DND-41 (cell line): Measurements from ENCODE around the gene FGG.

Source experiments
- EZH2 ChIP-seq: IDR thresholded peaks from 3 replicates; pipeline ENCODE4 v1.6.1; 2012; ENCODE audit warnings: borderline replicate concordance, low read depth, mild to moderate bottlenecking, moderate library complexity, low read length, inconsistent platforms; ENCODE audit not compliant: severe bottlenecking
- TF ChIP-seq, protein P1 (sequence below): IDR thresholded peaks from 2 replicates; pipeline ENCODE4 v1.5.1; 2012; ENCODE audit warnings: borderline replicate concordance, low read length, moderate library complexity, mild to moderate bottlenecking; ENCODE audit not compliant: poor library complexity, severe bottlenecking; ENCODE audit errors: extremely low read depth

DNA sequence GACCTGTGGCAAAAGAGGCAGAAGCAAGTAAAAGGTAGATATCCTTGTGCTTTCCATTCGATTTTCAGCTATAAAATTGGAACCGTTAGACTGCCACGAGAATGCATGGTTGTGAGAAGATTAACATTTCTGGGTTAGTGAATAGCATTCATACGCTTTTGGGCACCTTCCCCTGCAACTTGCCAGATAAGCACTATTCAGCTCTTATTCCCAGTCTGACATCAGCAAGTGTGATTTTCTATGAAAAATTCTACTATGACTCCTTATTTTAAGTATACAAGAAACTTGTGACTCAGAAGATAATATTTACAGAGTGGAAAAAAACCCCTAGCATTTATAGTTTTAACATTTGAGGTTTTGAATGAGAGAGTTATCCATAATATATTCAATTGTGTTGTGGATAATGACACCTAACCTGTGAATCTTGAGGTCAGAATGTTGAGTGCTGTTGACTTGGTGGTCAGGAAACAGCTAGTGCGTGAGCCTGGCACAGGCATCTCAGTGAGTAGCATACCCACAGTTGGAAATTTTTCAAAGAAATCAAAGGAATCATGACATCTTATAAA lies 45.7 kb downstream of the FGG start:
- TF ChIP-seq, protein P1, sequence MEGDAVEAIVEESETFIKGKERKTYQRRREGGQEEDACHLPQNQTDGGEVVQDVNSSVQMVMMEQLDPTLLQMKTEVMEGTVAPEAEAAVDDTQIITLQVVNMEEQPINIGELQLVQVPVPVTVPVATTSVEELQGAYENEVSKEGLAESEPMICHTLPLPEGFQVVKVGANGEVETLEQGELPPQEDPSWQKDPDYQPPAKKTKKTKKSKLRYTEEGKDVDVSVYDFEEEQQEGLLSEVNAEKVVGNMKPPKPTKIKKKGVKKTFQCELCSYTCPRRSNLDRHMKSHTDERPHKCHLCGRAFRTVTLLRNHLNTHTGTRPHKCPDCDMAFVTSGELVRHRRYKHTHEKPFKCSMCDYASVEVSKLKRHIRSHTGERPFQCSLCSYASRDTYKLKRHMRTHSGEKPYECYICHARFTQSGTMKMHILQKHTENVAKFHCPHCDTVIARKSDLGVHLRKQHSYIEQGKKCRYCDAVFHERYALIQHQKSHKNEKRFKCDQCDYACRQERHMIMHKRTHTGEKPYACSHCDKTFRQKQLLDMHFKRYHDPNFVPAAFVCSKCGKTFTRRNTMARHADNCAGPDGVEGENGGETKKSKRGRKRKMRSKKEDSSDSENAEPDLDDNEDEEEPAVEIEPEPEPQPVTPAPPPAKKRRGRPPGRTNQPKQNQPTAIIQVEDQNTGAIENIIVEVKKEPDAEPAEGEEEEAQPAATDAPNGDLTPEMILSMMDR, result no peak
- no peak for TF ChIP-seq EZH2
